HepG2 (cell line): ENCODE measurements around the gene MATR3. TPM values are rescaled to one million over a fixed set of nuclear protein-coding genes. Genes with fewer than 3 reads are reported as not detected.

Source experiments
- BCL3 ChIP-seq: sonication (generic); formaldehyde crosslinking; IDR thresholded peaks from 2 replicates; pipeline ENCODE4 v1.5.1; 2020; ENCODE audit warnings: mild to moderate bottlenecking, missing genetic modification reagents, moderate library complexity
- CHD2 ChIP-seq: IDR thresholded peaks from 2 replicates; pipeline ENCODE4 v1.6.1; 2011; ENCODE audit warnings: low read depth, low read length, improper control_type of control experiment
- EP300 ChIP-seq, 3 experiments: sonication (generic) in 1 of 3; formaldehyde crosslinking in 1 of 3; IDR thresholded peaks; 2 replicates each; pipeline versions ENCODE4 v1.5.1 to v1.6.1; 2011 to 2020; ENCODE audit warnings: low read depth in 2 of 3, low read length in 2 of 3, borderline replicate concordance in 1 of 3, improper control_type of control experiment in 1 of 3, mild to moderate bottlenecking in 1 of 3, missing genetic modification reagents in 1 of 3, moderate library complexity in 1 of 3
- HMGXB3 ChIP-seq: sonication (generic); formaldehyde crosslinking; IDR thresholded peaks from 2 replicates; pipeline ENCODE4 v1.4.0; 2020; ENCODE audit warnings: missing genetic modification reagents, borderline replicate concordance
- KDM6A ChIP-seq: IDR thresholded peaks from 2 replicates; pipeline ENCODE4 v1.6.1; 2016; ENCODE audit warnings: low read depth
- NCOA2 ChIP-seq: sonication (generic); formaldehyde crosslinking; IDR thresholded peaks from 2 replicates; pipeline ENCODE4 v1.8.0; 2022; ENCODE audit warnings: inconsistent platforms
- NFE2 ChIP-seq: sonication (generic); formaldehyde crosslinking; IDR thresholded peaks from 2 replicates; pipeline ENCODE4 v1.4.0; 2020; ENCODE audit warnings: missing genetic modification reagents
- NKX3-1 ChIP-seq: sonication (generic); formaldehyde crosslinking; IDR thresholded peaks from 2 replicates; pipeline ENCODE4 v1.5.0; 2020; ENCODE audit warnings: missing genetic modification reagents
- NR1H2 ChIP-seq: sonication (generic); formaldehyde crosslinking; IDR thresholded peaks from 2 replicates; pipeline ENCODE4 v1.8.1; 2022; ENCODE audit warnings: low read depth, missing genetic modification reagents, borderline replicate concordance
- POLR2A ChIP-seq, 2 experiments: IDR thresholded peaks; 2 replicates each; pipeline ENCODE4 v1.6.1; 2011; ENCODE audit warnings: low read depth in 2 of 2, low read length in 2 of 2, mild to moderate bottlenecking in 1 of 2, moderate library complexity in 1 of 2; ENCODE audit not compliant: insufficient read depth in 1 of 2
- RFX5 ChIP-seq: IDR thresholded peaks from 2 replicates; pipeline ENCODE4 v1.6.1; 2011; ENCODE audit warnings: low read depth, low read length, improper control_type of control experiment
- SNRNP70 ChIP-seq: fragments of 200-400 bp; formaldehyde crosslinking; IDR thresholded peaks from 2 replicates; pipeline ENCODE4 v1.6.1; 2017; ENCODE audit warnings: mild to moderate bottlenecking, low read depth, low read length, moderate library complexity
- TEAD3 ChIP-seq: optimal IDR thresholded peaks from 2 replicates; pipeline ENCODE3; 2016; ENCODE audit warnings: borderline replicate concordance
- YY1 ChIP-seq: IDR thresholded peaks from 2 replicates; pipeline ENCODE4 v1.6.1; 2011; ENCODE audit warnings: low read length, low read depth, moderate library complexity, mild to moderate bottlenecking; ENCODE audit not compliant: insufficient read depth, insufficient replicate concordance
- ZFX ChIP-seq: sonication (generic); formaldehyde crosslinking; IDR thresholded peaks from 2 replicates; pipeline ENCODE4 v1.4.0; 2020; ENCODE audit warnings: mild to moderate bottlenecking, low read depth, missing genetic modification reagents, moderate library complexity
- ZNF430 ChIP-seq: sonication (generic); formaldehyde crosslinking; IDR thresholded peaks from 2 replicates; pipeline ENCODE4 v1.9.0; 2021; ENCODE audit warnings: mild to moderate bottlenecking, missing genetic modification reagents
- ZNF597 ChIP-seq: sonication (generic); formaldehyde crosslinking; IDR thresholded peaks from 2 replicates; pipeline ENCODE4 v1.5.0; 2020; ENCODE audit warnings: missing genetic modification reagents
- ZNF7 ChIP-seq: IDR thresholded peaks from 2 replicates; pipeline ENCODE4 v1.6.1; 2016; ENCODE audit warnings: missing biosample characterization, missing genetic modification reagents
- ZUFSP ChIP-seq: sonication (generic); formaldehyde crosslinking; IDR thresholded peaks from 2 replicates; pipeline ENCODE4 v1.9.0; 2021; ENCODE audit warnings: missing genetic modification reagents, mild to moderate bottlenecking, borderline replicate concordance
- polyA plus RNA-seq, 8 experiments: library from polyadenylated mRNA; depleted of rRNA in 3 of 8; stranded (reverse) in 7 of 8; unstranded in 1 of 8; fragments of >200 nt; fragmentation: Illumina TruSeq in 4 of 8; extraction: Trizol in 4 of 8; gene quantifications; 2 replicates each; pipeline versions ENCODE4 v1.2.1 to v1.2.3, GENCODE V29; 2011 to 2016; ENCODE audit warnings: low read depth in 4 of 8, missing spikeins in 1 of 8, mixed read lengths in 1 of 8; ENCODE audit not compliant: insufficient read depth in 1 of 8
- total RNA-seq, 5 experiments: library from RNA; depleted of rRNA; stranded (reverse); fragments of >200 nt; fragmentation: Illumina TruSeq; extraction: Trizol; gene quantifications; 2 replicates each; pipeline ENCODE4 v1.2.3, GENCODE V29; 2016; ENCODE audit warnings: low read depth in 1 of 5

MATR3 gene
- total and polyA plus RNA-seq, 2 of the 13 experiments (the other 11 are each of a cell fraction or from before 2014, with no cell fraction given): 94.2 to 341 TPM

- TF ChIP-seq ZNF597 (no peak), HMGXB3 (CRISPR knock-in tag) (peak; percentile 69; the same call in 1 of the 2 replicates), NR1H2 (no peak), POLR2A (IDR thresholded peaks at IDR 0.05; ENCODE audit: insufficient read depth in 1 of 2, low read depth in 2 of 2, low read length in 2 of 2) (peak; percentile 89 to 96), NKX3-1 (no peak), NFE2 (no peak), SNRNP70 (no peak), ZNF7 (no peak), CHD2 (no peak), EP300 (IDR thresholded peaks at IDR 0.05; ENCODE audit: low read depth in 2 of 2, low read length in 2 of 2) (0 out of 4 replicates have a peak, but pooled peaks of 1 of the 2 experiments have one; percentile 4), EP300 (CRISPR knock-in tag; IDR thresholded peaks at IDR 0.05; ENCODE audit: borderline replicate concordance) (no peak), RFX5 (no peak), YY1 (peak; percentile 70), ZUFSP (no peak), TEAD3 (CRISPR knock-in tag) (peak; percentile 10), BCL3 (no peak), NCOA2 (CRISPR knock-in tag) (peak; percentile 33; the same call in 1 of the 2 replicates), KDM6A (CRISPR knock-in tag) (no peak), ZFX (peak; percentile 91), ZNF430 (peak; percentile 68; the same call in 1 of the 2 replicates)
These were observed 19.8 kb upstream of the MATR3 start (continued) for GRCh38 chr5:139273572-139274289.
